HG03095 (cell line): ENCODE results near the gene PDE5A.

Source experiments
- ATAC-seq: cut with Tn5 transposase; IDR thresholded peaks from one replicate; pipeline ENCODE4 v1.9.1; 2021; ENCODE audit warnings: moderate library complexity; ENCODE audit not compliant: unreplicated experiment

Gene PDE5A

DNA sequence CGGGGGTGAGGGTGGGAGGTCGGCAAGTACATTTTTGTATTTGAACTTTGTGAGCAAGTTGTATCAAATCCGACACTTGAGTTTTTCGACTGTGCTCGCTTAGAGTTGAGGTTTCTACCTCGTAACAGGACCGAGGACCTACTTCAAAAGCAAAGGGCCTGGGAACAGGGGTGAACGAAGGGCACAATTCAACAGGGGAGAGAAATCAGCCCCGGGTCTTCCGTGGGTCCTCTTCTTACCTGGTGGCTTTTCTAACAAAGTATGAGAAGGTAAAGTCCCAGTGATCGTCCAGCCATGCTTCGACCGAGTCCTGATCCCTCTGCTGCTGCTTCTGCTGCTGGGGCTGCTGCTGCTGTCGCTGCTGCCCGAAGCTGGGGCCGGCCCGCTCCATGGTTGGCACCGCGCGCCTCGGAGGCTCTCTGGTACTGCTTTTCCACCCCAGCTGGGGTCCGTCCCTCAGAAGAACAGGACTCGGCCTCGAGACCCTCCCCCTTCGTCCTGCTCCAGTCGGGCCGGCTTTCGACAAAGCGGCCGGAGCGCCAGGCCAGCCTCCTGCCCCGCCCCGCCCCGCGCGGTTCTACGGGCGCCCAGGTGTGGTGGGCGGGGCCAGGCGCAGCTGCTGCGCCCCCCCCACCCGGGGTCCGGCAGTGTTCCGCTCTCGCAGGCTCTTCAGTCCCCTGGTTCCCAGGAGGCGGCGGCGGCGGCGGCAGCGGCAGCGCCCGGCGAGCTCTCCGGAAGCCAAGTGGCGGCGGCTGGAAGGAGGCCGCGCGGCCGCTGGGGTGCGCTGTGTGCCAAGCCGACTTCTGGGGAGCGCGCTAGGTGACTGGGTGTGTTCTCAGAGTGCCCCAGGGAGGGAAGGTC is at the start of gene PDE5A:
TSS of gene PDE5A (minus strand) at position 524 of the 861 bp plus-strand sequence. CDS start at position 391, 133 bp downstream.
- ATAC-seq, result peak; percentile 90

DNA sequence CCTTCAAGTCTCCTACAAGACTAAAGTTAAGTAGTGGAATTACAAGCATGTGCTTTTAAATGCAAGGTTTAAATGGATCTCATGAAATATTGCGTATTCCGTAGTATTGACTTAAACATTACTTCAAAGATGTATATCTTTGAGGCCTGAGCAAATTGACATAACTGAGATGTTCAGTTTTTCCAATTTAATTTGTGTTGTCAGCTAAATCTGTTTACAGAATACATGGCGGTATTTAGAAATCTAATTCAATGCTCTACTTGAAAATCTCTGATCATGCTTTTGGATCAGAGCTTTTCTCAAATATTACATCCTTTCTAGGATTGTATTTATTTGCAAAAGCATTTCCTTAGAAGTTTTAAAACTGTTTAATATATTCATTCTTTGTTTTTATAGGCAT is 47.5 kb upstream of the PDE5A start:
- no peak for ATAC-seq

DNA sequence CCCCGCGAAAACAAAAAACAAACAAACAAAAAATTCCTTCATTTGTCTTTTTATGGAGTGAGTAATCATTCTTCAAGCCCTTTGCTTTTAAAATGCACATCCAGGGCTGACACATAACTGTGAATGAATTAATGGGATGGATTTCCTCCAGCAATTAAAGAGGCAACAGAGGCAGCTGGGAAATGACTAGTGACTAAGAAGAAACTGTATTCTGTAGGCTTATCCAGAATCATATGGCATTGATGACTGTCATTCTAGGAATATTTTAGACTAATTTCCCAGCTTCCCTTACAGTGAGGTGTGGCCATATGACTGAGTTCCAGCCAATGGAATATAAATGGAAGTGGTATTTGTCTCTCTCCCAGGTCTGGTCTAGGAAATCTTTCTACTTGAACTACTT is 46.8 kb upstream of the PDE5A start:
- ATAC-seq, result no peak

DNA sequence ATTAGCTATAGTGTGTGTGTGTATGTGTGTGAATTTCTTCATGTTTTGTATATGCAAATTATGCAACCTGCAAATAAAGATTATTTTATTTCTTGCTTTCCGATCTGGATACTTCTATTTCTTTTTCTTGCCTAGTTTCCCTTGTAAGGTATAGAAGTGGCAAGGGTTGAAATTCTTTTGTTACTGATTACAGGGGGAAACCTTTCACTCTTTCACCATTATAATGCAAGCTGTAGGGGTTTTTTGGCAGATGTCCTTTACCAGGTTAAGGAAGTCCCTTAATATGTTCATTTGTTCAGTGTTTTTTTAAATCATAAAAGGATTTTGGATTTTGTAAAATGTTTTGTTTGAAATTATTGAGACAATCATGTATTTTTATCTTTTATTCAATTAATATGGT is 44.3 kb upstream of the PDE5A start:
- ATAC-seq, result no peak

DNA sequence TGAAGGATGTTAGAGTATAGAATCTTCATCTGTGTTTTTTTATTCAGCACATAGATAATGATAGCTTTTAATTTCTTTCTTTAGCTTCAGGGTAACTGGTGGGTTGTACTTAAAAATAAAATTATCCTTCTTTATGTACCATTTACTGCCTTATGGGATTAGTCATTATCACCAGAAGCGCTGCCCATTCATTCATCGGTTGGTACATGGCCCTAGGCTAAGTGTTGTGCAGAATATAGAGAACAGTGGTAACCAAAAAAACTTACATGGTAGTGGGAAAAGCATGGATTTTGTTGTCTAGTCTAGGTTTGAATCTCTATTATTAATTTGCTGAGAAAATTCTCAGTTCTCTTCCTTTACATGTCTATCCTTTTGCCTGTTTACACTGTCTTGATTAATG is 43.5 kb upstream of the PDE5A start:
- no peak for ATAC-seq

DNA sequence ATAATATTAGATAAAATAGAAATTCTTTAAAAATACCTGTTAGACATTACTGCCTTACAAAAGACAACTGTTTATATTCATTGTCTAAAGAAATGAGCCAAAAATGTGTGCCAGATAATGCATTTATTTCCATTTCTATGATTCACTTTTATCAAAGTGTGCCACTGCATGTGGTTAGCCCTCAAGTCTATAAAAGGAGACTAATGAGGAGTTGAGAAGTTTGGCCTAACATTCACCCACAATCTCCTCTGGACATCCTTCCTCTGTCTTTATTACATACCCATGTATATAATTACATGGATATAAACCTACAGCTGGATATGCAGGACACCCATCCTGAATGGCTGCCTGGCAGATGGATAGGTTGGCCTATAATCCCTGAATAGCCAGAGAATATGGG is 42.6 kb upstream of the PDE5A start:
- ATAC-seq, result no peak

DNA sequence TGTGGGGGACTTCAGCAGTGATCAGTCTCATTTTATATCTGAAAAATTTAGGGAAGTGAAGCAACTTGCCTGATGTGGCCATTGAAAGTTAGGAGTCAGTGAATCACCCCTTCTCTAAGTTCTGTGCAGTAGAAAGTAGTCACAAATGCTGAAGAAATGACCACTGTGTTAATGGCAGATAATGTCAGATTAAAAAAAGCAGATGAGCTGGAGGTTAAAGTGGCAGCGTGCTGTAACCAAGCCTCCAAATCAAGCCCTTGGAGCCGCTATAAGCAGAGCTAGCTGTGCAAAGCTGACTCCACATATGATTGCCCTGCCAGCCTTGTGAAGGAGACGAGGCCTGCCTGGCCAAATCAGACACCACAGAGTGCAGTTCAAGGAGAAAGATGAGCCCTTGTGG is 39.2 kb upstream of the PDE5A start:
- no peak for ATAC-seq

DNA sequence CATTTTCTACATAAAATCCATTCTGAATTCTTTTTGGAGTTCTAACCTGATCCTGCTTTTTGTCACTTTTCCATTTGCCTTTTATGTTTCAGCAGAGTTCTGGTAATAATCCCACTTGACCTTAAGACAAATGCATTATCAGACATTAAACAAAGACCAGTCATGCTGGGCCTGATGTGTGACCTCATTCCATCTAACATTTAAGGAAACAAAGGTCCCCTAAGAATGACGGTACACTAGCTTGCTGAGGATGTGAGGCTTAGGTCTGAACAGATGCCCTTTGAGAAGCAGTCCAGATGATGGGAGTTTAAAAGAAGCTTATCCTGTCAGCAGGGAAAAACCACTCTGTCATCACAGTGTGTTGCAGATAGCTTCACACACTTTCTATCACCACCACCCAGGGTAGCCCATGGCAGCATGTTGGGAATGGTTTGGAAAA is 38.1 kb upstream of the PDE5A start:
- no peak for ATAC-seq

DNA sequence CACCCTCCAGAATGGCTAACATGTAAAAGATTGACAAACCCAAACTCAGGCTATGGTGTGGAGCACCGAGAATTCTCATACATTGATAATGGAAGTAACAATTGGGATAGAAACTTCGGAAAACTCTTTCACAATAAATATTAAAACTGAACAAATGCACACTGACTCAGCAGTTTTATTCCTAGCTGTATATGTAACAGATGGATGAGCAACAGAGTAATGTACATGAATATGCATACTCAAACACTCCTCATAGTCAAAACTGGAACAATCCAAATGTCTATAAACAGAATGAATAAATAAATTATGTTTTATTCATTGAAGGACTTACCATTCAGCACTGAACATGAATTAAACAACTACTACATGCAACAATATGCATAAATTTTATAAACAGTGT is 37.1 kb upstream of the PDE5A start:
- no peak for ATAC-seq

DNA sequence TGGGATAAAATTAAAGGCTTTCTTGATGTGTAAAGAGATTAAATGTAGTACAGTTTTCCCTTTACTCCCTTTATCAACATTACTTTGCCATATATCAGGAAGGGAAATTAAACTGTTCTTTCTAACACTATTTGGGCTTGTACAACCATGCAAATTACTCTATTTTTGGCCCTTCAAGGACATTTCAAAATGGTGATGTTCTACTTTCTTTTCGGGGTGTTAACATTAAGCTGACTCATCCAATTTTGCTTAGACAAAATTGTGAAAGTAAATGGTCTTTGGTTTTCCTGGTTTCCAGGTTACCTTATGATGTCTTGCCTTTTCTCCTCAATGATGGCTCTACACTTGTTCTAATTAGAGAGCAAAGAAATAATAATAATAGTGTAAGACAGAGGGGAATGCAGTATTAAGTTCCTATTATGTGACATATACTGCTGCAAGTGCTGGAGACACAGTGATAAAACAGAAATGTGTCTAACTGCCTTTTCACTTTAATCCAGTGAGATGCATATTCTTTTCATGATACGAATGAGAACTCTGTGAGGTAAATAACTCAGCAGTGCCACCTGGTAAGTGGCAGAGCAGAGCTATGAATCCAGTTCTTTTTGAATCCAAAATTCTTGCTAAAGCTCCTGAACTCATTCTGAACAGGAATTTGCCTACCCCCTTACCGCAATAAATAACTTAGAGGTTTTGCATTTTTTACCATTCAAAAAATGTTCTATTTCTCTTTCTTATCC is 35.7 kb upstream of the PDE5A start:
- ATAC-seq, result no peak

DNA sequence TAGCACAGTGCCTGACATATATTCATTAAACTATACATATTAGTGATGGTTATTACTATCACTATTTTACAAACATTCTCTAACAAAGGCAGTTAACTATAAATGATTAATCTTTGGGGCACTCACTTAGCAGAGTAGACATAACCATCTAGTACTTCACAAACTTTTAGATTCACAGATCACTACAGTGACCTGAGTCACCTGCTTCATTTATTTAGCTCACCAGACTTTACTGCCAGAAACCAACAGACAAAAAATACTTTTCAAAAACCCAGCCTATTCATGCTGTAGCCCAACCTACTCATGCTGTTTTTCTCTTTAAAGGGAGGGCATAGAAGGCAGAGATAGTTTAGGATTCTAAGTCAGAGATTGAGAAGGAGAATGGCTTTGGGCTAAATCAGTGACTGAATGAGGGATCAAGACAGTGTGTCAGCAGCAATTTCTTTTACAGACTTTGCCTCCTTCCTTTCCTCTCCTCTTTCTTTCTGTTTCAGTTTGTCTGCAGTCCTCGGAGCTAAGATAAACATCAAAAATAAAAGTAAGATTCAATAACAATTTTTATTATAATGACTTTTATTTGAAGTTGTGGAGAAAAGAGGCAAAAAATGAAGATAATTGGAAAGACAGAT is 34.7 kb upstream of the PDE5A start:
- ATAC-seq, result peak; percentile 47

DNA sequence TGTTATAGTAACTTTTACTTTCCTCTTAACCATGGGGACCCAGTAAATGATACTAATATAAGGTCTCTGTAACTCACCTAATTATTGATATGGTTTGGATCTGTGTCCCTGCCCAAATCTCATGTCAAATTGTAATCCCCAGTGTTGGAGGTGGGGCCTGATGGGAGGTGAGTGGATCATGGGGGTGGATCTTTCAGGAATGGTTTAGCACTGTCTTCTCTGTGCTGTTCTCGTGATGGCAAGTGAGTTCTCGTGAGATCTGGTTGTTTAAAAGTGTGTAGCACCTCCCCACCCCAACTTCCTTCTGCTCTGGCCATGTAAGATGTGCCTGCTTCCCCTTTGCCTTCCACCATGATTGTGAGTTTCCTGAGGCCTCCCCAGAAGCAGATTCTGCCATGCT is 34.0 kb upstream of the PDE5A start:
- peak; percentile 23 for ATAC-seq

DNA sequence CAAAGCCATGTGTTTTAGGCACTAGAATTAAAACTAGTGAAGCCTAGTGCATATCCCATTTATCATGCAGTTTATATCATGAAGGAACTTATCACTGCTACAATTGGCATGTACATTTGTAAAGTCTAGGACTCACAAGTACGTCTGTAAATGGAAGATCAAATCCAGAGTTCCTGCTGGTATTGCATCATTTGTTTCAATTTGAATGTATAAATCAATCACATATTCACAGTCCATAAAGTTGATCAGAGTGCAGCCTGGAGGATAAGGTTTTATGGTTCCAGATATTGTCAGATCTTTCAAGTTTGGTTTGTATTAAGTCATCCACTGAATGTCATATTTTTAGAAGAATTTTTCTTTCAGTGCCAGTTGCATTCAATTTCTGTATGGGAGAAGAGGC is 32.6 kb upstream of the PDE5A start:
- ATAC-seq, result no peak

DNA sequence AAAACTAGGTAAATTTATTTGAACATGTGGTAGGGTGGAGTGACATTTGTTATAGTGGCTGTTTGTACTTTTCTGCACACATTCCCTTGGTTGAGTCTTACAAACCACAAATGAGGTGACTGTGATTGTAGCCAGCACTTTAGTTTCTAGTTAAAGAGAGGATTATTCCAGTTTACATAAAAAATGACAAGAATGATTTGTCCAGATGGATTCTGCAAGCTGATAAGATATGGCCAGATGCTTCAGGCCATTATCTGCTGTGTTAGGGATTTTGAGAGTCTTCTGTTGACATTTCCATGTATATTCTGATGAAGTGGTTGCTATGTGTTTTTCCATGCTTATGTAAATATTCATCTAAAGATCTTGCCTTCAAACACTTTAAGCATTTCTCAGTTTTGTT is 31.0 kb upstream of the PDE5A start:
- ATAC-seq, result no peak

DNA sequence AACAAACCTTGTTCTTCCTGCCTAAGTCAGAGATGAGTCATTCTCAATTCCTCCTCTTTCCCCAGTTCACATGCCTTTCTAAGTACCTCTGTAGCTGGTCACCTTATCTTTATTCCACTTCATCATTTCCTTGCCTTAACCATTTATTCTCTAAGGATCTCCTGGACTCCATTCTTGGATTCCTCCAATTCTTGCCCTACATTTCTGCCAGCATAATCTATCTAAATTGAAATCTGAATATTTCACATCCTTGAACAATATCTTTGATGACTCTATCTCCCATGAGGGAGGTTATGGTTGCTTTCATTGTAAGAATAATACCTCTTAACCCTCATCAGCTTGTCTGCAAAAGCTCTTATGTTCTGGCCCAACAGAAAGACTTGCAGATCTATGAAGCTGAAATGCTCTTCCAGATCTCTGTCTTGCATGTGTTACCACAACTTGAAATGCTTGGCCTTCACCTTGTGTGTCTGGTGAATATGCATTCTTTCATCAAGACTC is 28.6 kb upstream of the PDE5A start:
- ATAC-seq, result no peak

DNA sequence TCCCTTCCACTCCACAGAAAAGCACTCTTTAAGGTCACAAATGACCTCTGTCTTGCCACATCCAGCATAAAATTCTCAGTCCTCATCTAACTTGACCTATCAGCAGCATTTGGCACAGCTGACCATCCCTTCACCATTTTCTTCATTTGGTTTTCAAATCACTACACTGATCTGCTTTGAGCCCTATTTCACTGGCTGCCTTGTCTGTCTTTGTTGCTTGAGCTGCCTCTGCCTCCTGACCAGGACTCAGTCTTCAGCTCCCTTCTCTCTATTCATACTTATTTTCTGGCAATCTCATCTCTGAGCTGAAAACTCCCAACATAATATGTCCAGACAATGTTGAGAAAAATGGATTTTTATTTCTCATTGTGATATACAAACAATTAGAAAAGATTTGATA is 27.7 kb upstream of the PDE5A start:
- ATAC-seq, result no peak

DNA sequence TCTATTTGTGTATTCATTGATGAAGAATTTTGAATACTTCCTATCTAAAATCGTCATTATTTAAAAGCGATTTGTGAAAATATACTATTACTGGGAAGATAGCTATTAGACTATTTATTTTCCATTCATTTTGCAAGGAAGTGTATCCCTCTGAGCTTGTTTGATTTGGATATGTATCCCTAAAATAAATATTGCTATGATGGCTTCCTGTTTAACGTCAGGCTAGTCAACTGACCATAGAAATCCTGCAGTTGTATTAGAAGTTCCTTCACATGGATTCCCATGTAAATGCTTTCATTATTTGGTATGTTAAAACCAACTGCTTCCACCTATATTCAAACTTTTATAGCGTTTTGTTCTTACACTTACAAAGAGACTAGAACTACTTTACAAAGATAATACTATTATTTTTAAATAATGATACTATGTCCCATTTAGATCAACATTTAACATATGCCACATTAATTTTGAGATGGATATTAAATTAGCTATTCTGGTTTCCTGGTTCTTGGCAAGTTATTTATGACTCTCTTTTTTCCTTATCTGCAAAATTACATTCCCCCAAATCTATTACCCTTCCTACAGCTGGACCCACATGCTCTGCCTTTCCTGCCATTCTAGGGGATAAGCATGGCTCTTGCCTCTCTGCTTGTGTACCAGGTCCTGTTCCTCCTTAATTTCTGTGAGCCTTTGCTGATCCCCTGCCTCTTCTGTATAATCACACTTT is 26.7 kb upstream of the PDE5A start:
- ATAC-seq, result no peak

DNA sequence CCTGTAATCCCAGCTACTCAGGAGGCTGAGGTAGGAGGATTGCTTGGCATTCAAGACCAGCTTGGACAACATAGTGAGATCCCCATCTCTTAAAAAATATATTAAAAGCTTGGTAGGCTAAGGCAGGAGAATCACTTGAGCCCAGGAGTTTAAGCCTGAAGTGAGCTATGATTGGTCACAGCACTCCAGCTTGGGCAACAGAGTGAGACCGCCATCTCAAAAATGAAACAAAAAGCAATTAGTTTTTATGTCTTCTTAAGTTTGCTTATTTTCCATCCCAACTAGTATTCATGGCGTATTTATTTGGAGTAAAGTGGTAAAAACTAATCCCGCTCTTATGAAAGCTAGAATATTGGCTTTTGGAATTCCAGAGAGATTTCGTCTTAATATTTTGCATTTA is 25.4 kb upstream of the PDE5A start:
- ATAC-seq, result no peak

DNA sequence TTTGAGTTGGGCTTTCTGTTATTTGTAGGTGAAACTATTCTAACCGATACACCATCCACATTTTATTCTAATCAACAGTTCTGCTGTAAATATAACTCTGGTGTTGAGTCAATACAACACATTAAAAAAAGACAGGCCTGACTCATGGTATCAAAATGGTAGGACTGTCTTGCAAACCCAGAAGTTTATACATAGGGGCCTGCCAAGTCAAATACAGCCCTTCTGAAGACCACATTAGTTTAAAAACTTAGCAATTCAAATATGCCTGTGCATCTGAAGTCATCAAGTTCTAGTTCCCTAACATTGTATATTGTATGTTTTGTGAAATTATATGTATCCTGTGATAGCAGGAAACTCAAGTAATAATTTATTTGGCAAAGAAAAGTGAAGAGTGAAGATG is 24.4 kb upstream of the PDE5A start:
- no peak for ATAC-seq

DNA sequence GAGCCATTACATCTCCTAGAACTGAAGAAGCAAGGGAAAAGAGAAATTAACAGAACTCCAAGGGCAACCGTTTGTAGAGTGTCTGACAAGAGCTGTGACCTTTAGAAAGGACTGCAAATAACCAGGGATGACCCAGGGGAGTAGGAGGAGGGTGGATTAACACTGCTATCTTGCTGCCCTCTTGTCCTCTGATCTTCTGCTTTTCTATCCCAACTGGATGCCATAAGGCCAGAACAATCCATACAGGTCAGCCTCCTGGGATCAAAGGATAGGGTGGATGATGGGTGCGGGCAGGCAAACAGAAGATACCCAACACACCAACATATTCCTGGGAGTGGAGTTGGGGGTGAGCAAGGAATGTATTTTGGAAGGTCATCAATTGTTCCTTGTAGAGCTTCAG is 19.8 kb upstream of the PDE5A start:
- no peak for ATAC-seq

DNA sequence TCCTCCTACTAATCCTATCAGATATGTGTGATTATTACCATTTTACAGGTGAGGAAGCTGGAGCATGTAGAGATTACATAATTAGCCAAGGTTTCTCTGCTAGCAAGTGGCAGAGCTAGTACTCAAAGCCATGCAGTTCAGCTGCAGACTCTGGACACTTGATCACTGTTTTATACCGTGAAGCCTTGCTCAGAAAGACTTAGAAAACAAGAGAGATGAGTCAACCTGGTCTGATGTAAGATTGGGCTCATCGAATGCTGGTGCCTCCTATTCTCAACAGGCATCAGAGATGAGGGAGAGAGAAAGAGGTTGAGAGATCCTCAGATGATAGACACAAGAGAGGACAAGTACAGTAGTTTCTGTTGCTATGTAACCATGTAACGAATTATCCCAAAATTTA is 19.0 kb upstream of the PDE5A start:
- ATAC-seq, result no peak
